Stimulated activated CD4-positive, alpha-beta T cell treated with anti-CD3 and anti-CD28 coated beads, Interleukin-2, amount 100 ng/mL, for 4 hours (primary cell): Measurements from ENCODE around the gene SNRPD1.
"Not testable (repeated sequence)": the region's sequence is repeated elsewhere in the genome, so short reads cannot be mapped to it uniquely, and the experiment has no call there.

Source experiments
- DNase-seq: peaks from one replicate; pipeline ENCODE4 v3.0.0-alpha.2; 2020; ENCODE audit warnings: low read depth

Gene SNRPD1

GRCh38 chr18:21612125-21613039 is at the start of gene SNRPD1:
SNRPD1 (plus strand) TSS chr18:21612314; CDS start chr18:21612430, 116 bp downstream.
- DNase-seq, result peak; percentile 83

GRCh38 chr18:21571772-21572171 is 40.3 kb upstream of the SNRPD1 start:
- no peak for DNase-seq

- DNase-seq, result no peak
Observed at GRCh38 chr18:21575656-21576055, 36.5 kb upstream of the SNRPD1 start.

GRCh38 chr18:21584391-21584790 is 27.7 kb upstream of the SNRPD1 start:
- DNase-seq, result no peak

- not testable (repeated sequence) for DNase-seq
Observed at GRCh38 chr18:21592361-21592760, 19.8 kb upstream of the SNRPD1 start.

- DNase-seq, result no peak
Observed at GRCh38 chr18:21593540-21594257, 18.4 kb upstream of the SNRPD1 start.

- DNase-seq, result no peak
Observed at GRCh38 chr18:21597620-21598019, 14.5 kb upstream of the SNRPD1 start.

- DNase-seq, result no peak
Observed at GRCh38 chr18:21598726-21599584, 13.2 kb upstream of the SNRPD1 start.

- no peak for DNase-seq
Observed at GRCh38 chr18:21599585-21600525, 12.3 kb upstream of the SNRPD1 start.

GRCh38 chr18:21600526-21601410 is 11.3 kb upstream of the SNRPD1 start, which contains the start of gene ESCO1:
ESCO1 (minus strand) TSS chr18:21600704; CDS start chr18:21574843, 25,861 bp downstream.
- DNase-seq, result peak; percentile 88

GRCh38 chr18:21602299-21602587 is 9.9 kb upstream of the SNRPD1 start:
- DNase-seq, result no peak

- DNase-seq, result no peak
Observed at GRCh38 chr18:21604671-21605070, 7.4 kb upstream of the SNRPD1 start.

GRCh38 chr18:21605213-21605612 is 6.9 kb upstream of the SNRPD1 start:
- no peak for DNase-seq

- DNase-seq, result not testable (repeated sequence)
Observed at GRCh38 chr18:21611401-21612124, 551 bp upstream of the SNRPD1 start.

- DNase-seq, result not testable (repeated sequence)
Observed at GRCh38 chr18:21621640-21622039, 9.5 kb downstream of the SNRPD1 start.

GRCh38 chr18:21629089-21629832 is 17.1 kb downstream of the SNRPD1 start:
- no peak for DNase-seq

GRCh38 chr18:21632393-21632792 is 20.3 kb downstream of the SNRPD1 start:
- no peak for DNase-seq

GRCh38 chr18:21634588-21635199 is 22.6 kb downstream of the SNRPD1 start:
- no peak for DNase-seq
